HepG2 (cell line): Measurements from ENCODE around the gene ANKS1A. TPM values are rescaled to one million over a fixed set of nuclear protein-coding genes. Genes with fewer than 3 reads are reported as not detected.
A peak's percentile ranks its signal among the peaks of the same experiment; 100 is the strongest.

Source experiments
- ATAC-seq: fragments of 200-7000 bp; cut with Tn5 transposase; 3 replicates; pipeline ENCODE4 v1.9.1; 2020; ENCODE audit warnings: mild to moderate bottlenecking, moderate library complexity
- BruUV-seq: library from RNA; stranded (reverse); fragments of 400-500 nt; replicated peaks from 2 replicates; lab custom pipeline; 2021; lab: Mats Ljungman, UMichigan
- CTCF ChIA-PET: fragments of 300-600 bp; formaldehyde crosslinking; extraction: SDS; loops from one replicate; lab custom pipeline; 2021; ENCODE audit warnings: low total read pairs, inconsistent platforms, low intra/inter-chr PET ratio; lab: Yijun Ruan, JAX
- POLR2A ChIA-PET: fragments of 350-600 bp; sonication (Branson Sonifier 250); formaldehyde crosslinking; loops from one replicate; lab custom pipeline; 2020; ENCODE audit warnings: antibody characterized with exemption, inconsistent platforms; lab: Yijun Ruan, JAX
- DNase-seq: peaks from one replicate; pipeline ENCODE4 v3.0.0-alpha.2; 2015; ENCODE audit warnings: low spot score
- FAIRE-seq: peaks from 3 replicates; lab custom pipeline; 2011; peaks lifted over from hg19 to GRCh38; lab: Jason Lieb, UNC
- H2AFZ ChIP-seq: one replicate; pipeline ENCODE4 v1.6.1; 2011; ENCODE audit warnings: low read length, inconsistent platforms
- H3K27ac ChIP-seq: fragments of 300-600 bp; 3 replicates; pipeline ENCODE4 v1.8.0; 2011; ENCODE audit warnings: mixed run types, mild to moderate bottlenecking, mixed read lengths, low read length, inconsistent platforms; ENCODE audit not compliant: insufficient read depth; ENCODE audit errors: extremely low read length
- H3K27me3 ChIP-seq, 2 experiments: fragments of 200-600 bp in 1 of 2; 2 replicates in 1 of 2; 3 replicates in 1 of 2; pipeline versions ENCODE4 v1.6.0 to v1.8.0; 2011; ENCODE audit warnings: low read length in 2 of 2, mild to moderate bottlenecking in 2 of 2, moderate library complexity in 2 of 2, inconsistent platforms in 1 of 2; ENCODE audit not compliant: insufficient read depth in 2 of 2, control insufficient read depth in 1 of 2
- H3K36me3 ChIP-seq, 2 experiments: fragments of 200-600 bp in 1 of 2; replicated peaks in 1 of 2; 2 replicates in 1 of 2; 3 replicates in 1 of 2; pipeline versions ENCODE4 v1.5.1 to v1.8.0; 2011; ENCODE audit warnings: low read length in 2 of 2, inconsistent platforms in 1 of 2; ENCODE audit not compliant: insufficient read depth in 2 of 2, control insufficient read depth in 1 of 2
- H3K4me1 ChIP-seq: 2 replicates; pipeline ENCODE4 v1.5.1; 2012; ENCODE audit warnings: low read length, inconsistent platforms; ENCODE audit not compliant: insufficient read depth
- H3K4me2 ChIP-seq: 2 replicates; pipeline ENCODE4 v1.6.0; 2011; ENCODE audit warnings: low read depth, low read length, inconsistent platforms
- H3K4me3 ChIP-seq, 3 experiments: fragments of 200-600 bp in 1 of 3; sonication (generic), shearing (Covaris generic) in 1 of 3; replicated peaks in 1 of 3; 2 replicates each; pipeline ENCODE4 v1.5.1; 2011 to 2016; ENCODE audit warnings: low read length in 3 of 3, inconsistent platforms in 2 of 3, low read depth in 2 of 3, mild to moderate bottlenecking in 2 of 3, control low read depth in 1 of 3, mixed read lengths in 1 of 3; ENCODE audit not compliant: insufficient read depth in 1 of 3
- H3K79me2 ChIP-seq: one replicate; pipeline ENCODE4 v1.6.1; 2011; ENCODE audit warnings: low read length, inconsistent platforms; ENCODE audit not compliant: insufficient read depth
- H3K9ac ChIP-seq: 2 replicates; pipeline ENCODE4 v1.6.0; 2011; ENCODE audit warnings: mild to moderate bottlenecking, low read depth, low read length, inconsistent platforms; ENCODE audit not compliant: insufficient read depth
- H3K9me3 ChIP-seq: 2 replicates; pipeline ENCODE4 v1.5.1; 2012; ENCODE audit warnings: mild to moderate bottlenecking, low read length
- H4K20me1 ChIP-seq: 2 replicates; pipeline ENCODE4 v1.6.0; 2011; ENCODE audit warnings: inconsistent platforms, mild to moderate bottlenecking, low read length, moderate library complexity; ENCODE audit not compliant: insufficient read depth
- CCDC6 ChIP-seq: sonication (generic); formaldehyde crosslinking; IDR thresholded peaks from 2 replicates; pipeline ENCODE4 v1.8.1; 2022; ENCODE audit warnings: mild to moderate bottlenecking, missing genetic modification reagents, moderate library complexity
- JUNB ChIP-seq: sonication (generic); formaldehyde crosslinking; IDR thresholded peaks from 2 replicates; pipeline ENCODE4 v1.8.0; 2022; ENCODE audit warnings: missing genetic modification reagents, mild to moderate bottlenecking, borderline replicate concordance
- MAFK ChIP-seq, 2 experiments: IDR thresholded peaks in 1 of 2; conservative IDR thresholded peaks in 1 of 2; 2 replicates each; pipeline ENCODE4 v1.6.1; 2011; ENCODE audit warnings: improper control_type of control experiment in 2 of 2, low read length in 2 of 2
- PLRG1 ChIP-seq: fragments of 450-650 bp; conservative IDR thresholded peaks from 2 replicates; pipeline ENCODE4 v1.6.1; 2016
- STAG1 ChIP-seq: sonication (generic); formaldehyde crosslinking; IDR thresholded peaks from 2 replicates; pipeline ENCODE4 v1.4.0; 2020; ENCODE audit warnings: missing genetic modification reagents
- ZNF230 ChIP-seq: sonication (generic); formaldehyde crosslinking; IDR thresholded peaks from 2 replicates; pipeline ENCODE4 v1.4.0; 2020; ENCODE audit warnings: mild to moderate bottlenecking, missing genetic modification reagents
- WGBS: methylation state at CpG from one replicate; pipeline ENCODE4 v1.1.6; 2017; ENCODE audit warnings: low lambda C conversion rate; 5-methylcytosine and 5-hydroxymethylcytosine counted together
- in situ Hi-C: cut with HindIII; loops from 2 replicates; pipeline ENCODE4 v1.10.0; 2017; ENCODE audit warnings: low pct_unique_long_range_greater_than_20kb; ENCODE audit not compliant: extremely low pct_ligation_motif_present
- intact Hi-C: fragments of 100-400 bp; cut with micrococcal nuclease; formaldehyde crosslinking; loops from one replicate; pipeline ENCODE4 v1.10.0; 2022; ENCODE audit not compliant: unreplicated experiment
- polyA plus RNA-seq, 8 experiments: library from polyadenylated mRNA; depleted of rRNA in 3 of 8; stranded (reverse) in 7 of 8; unstranded in 1 of 8; fragments of >200 nt; fragmentation: Illumina TruSeq in 4 of 8; extraction: Trizol in 4 of 8; gene quantifications; 2 replicates each; pipeline versions ENCODE4 v1.2.1 to v1.2.3, GENCODE V29; 2011 to 2016; ENCODE audit warnings: low read depth in 4 of 8, missing spikeins in 1 of 8, mixed read lengths in 1 of 8; ENCODE audit not compliant: insufficient read depth in 1 of 8
- total RNA-seq, 5 experiments: library from RNA; depleted of rRNA; stranded (reverse); fragments of >200 nt; fragmentation: Illumina TruSeq; extraction: Trizol; gene quantifications; 2 replicates each; pipeline ENCODE4 v1.2.3, GENCODE V29; 2016; ENCODE audit warnings: low read depth in 1 of 5
- TF ChIP-seq, protein P1 (sequence below): sonication (generic); formaldehyde crosslinking; IDR thresholded peaks from 2 replicates; pipeline ENCODE4 v1.5.0; 2020; ENCODE audit warnings: mild to moderate bottlenecking, missing genetic modification reagents, moderate library complexity

The ANKS1A gene
- total and polyA plus RNA-seq, 2 of the 13 experiments (the other 11 are each of a cell fraction or from before 2014, with no cell fraction given), result 7.2 to 15.1 TPM

DNA sequence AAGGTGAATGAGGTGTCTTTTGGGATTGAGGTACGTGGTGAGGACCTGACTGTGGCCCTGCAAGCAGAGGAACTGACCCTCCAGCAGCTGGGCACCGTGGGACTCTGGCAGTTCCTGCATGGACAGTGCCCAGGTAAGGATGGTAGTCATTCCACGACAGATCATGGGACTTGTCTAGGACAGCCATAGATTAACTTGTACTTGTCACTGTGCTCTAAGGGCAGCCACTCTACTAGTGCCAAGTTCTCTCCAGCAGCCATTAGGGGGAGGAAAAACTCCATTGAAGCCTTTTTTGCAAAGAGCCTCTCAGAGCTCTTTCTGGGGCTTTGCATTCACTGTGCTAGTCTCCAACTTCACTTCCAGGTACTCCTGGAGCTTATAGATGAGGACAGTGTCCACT, 21.6 kb upstream of the ANKS1A start:
- POLR2A ChIA-PET, result no interaction called here
- Histone ChIP-seq H3K27ac (no peak overlapping the region), H3K4me1 (peaks cover 21% of the 10 kb centered on the region), H3K36me3 (peaks cover 38 to 74% of the 10 kb centered on the region in 2 experiments), H3K4me2 (no peak overlapping the region), H3K9me3 (no peaks in the 10 kb centered on the region), H4K20me1 (no peaks in the 10 kb centered on the region), H3K9ac (no peak overlapping the region), H3K79me2 (no peaks in the 10 kb centered on the region), H3K4me3 (no peak overlapping the region), H2AFZ (no peak overlapping the region), H3K27me3 (no peaks in the 10 kb centered on the region)
- in situ Hi-C loops (no loop called here), intact Hi-C loops (loop anchor here (10.0 kb wide), 1 partner anchor 277 kb away; the partner anchor contains the start of gene TCP11)
- ATAC-seq, result peak; percentile 58
- no peak for FAIRE-seq
- TF ChIP-seq STAG1 (peak; percentile 37), ZNF230 (CRISPR knock-in tag) (0 out of 2 replicates have a peak, but pooled peaks have one; percentile 28), CCDC6 (no peak)
- TF ChIP-seq, protein P1, sequence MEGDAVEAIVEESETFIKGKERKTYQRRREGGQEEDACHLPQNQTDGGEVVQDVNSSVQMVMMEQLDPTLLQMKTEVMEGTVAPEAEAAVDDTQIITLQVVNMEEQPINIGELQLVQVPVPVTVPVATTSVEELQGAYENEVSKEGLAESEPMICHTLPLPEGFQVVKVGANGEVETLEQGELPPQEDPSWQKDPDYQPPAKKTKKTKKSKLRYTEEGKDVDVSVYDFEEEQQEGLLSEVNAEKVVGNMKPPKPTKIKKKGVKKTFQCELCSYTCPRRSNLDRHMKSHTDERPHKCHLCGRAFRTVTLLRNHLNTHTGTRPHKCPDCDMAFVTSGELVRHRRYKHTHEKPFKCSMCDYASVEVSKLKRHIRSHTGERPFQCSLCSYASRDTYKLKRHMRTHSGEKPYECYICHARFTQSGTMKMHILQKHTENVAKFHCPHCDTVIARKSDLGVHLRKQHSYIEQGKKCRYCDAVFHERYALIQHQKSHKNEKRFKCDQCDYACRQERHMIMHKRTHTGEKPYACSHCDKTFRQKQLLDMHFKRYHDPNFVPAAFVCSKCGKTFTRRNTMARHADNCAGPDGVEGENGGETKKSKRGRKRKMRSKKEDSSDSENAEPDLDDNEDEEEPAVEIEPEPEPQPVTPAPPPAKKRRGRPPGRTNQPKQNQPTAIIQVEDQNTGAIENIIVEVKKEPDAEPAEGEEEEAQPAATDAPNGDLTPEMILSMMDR (CRISPR knock-in tag), result 0 out of 2 replicates have a peak, but pooled peaks have one; percentile 19
- CTCF ChIA-PET, result no interaction called here
- 93% methylated on average over 3 of the region's 3 CpGs for WGBS
- peak; percentile 10 for DNase-seq
- no TSS peak for BruUV-seq

DNA sequence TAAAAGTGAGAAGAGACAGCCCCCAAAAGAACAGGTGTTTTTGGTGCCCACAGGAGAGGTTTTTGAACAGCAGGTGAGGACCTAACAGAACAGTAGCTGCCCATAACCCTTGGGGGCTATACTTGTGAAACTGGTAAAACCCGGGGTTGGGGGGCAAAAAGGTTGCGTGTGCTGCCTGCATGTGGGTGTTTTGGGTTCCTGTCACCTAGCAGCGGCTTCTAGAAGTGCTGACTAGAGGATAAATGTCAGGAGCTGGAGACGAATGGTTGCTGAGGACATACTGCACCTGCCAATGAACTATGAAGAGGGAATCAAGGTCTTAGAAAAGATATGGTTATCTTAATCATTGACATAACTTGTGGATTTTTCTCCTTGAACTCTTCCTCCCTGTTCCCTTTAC, 17.2 kb upstream of the ANKS1A start:
- Histone ChIP-seq H4K20me1 (no peaks in the 10 kb centered on the region), H3K9me3 (no peaks in the 10 kb centered on the region), H2AFZ (no peak overlapping the region), H3K9ac (no peak overlapping the region), H3K79me2 (no peaks in the 10 kb centered on the region), H3K27me3 (no peaks in the 10 kb centered on the region), H3K4me1 (peaks cover 2% of the 10 kb centered on the region), H3K36me3 (peaks cover 36 to 61% of the 10 kb centered on the region in 2 experiments), H3K27ac (no peak overlapping the region), H3K4me3 (no peak overlapping the region), H3K4me2 (no peak overlapping the region)
- 97% methylated on average over 4 of the region's 4 CpGs for WGBS
- intact Hi-C loops (no loop called here), in situ Hi-C loops (no loop called here)
- ChIA-PET CTCF (no interaction called here), POLR2A (interaction anchor here (0.9 to 1.2 kb wide), 2 partner anchors 16 kb away, joined by 3 to 5 read pairs; partner anchors contain the start of gene TAF11)
- ATAC-seq, result no peak
- no peak for DNase-seq
- FAIRE-seq, result no peak
- no TSS peak for BruUV-seq
- TF ChIP-seq JUNB (CRISPR knock-in tag) (no peak), PLRG1 (no peak), MAFK (conservative IDR thresholded peaks at IDR 0.05 in 1 of 2, IDR thresholded peaks at IDR 0.05 in 1 of 2; ENCODE audit: low read length in 2 of 2) (peak; percentile 48 to 66)
